ENCODE results near the gene MC1R. TPM values are rescaled to one million over a fixed set of nuclear protein-coding genes. Genes with fewer than 3 reads are reported as not detected.
A peak's percentile ranks its signal among the peaks of the same experiment; 100 is the strongest.

The MC1R gene
- total and polyA plus RNA-seq, 10 of the 15 experiments (the other 5 are each of a cell fraction or from before 2014, with no cell fraction given): 0.06 to 2.3 (median 0.45) TPM

GRCh38 chr16:89917773-89918452 is 749 bp upstream of the MC1R start (continued):
- TF ChIP-seq ZBTB40 (IDR thresholded peaks at IDR 0.05; ENCODE audit: borderline replicate concordance): no peak; the same call in 1 of the 2 replicates
- TF ChIP-seq TCF3 (IDR thresholded peaks at IDR 0.05; ENCODE audit: borderline replicate concordance, insufficient read depth, low read depth, low read length): peak; percentile 51; the same call in 1 of the 2 replicates
- TF ChIP-seq SMAD5 (IDR thresholded peaks at IDR 0.05; ENCODE audit: low read depth): no peak
- peak in 1 of 2 experiments; percentile 60; a peak in 1 of 4 replicates for TF ChIP-seq EP300 (IDR thresholded peaks at IDR 0.05; ENCODE audit: borderline replicate concordance in 1 of 2, control insufficient read depth in 1 of 2, low read depth in 2 of 2, low read length in 2 of 2)
- TF ChIP-seq BACH1 (IDR thresholded peaks at IDR 0.05; ENCODE audit: borderline replicate concordance): no peak
- peak; percentile 79 for TF ChIP-seq POLR2A (IDR thresholded peaks at IDR 0.05; ENCODE audit: low read depth, low read length)
- no peak for TF ChIP-seq SUZ12 (IDR thresholded peaks at IDR 0.05; ENCODE audit: unreplicated experiment)
- no peak for TF ChIP-seq BRCA1 (IDR thresholded peaks at IDR 0.05; ENCODE audit: low read depth, low read length)
- no peak for TF ChIP-seq ZBED1 (IDR thresholded peaks at IDR 0.05; ENCODE audit: borderline replicate concordance)
- no peak for TF ChIP-seq ZBTB33 (IDR thresholded peaks at IDR 0.05)
- no peak for TF ChIP-seq JUNB (IDR thresholded peaks at IDR 0.05)
- no peak for TF ChIP-seq SIX5 (IDR thresholded peaks at IDR 0.05; ENCODE audit: low read depth, low read length, severe bottlenecking)
- TF ChIP-seq CHD2 (IDR thresholded peaks at IDR 0.05; ENCODE audit: borderline replicate concordance, low read depth, low read length): no peak
- peak; percentile 56; the same call in 1 of the 2 replicates for TF ChIP-seq NKRF (conservative IDR thresholded peaks at IDR 0.05)
- TF ChIP-seq KLF5 (IDR thresholded peaks at IDR 0.05; ENCODE audit: partially characterized antibody): no peak
- no peak for TF ChIP-seq JUND (IDR thresholded peaks at IDR 0.05; ENCODE audit: low read depth, low read length)
- TF ChIP-seq WRNIP1 (IDR thresholded peaks at IDR 0.05; ENCODE audit: borderline replicate concordance, low read depth, low read length): no peak
- TF ChIP-seq ZNF274 (IDR thresholded peaks at IDR 0.05; ENCODE audit: insufficient read depth, insufficient read length): no peak
- TF ChIP-seq IKZF1 (conservative IDR thresholded peaks at IDR 0.05): peak; percentile 86
- no peak for TF ChIP-seq STAT3 (IDR thresholded peaks at IDR 0.05; ENCODE audit: low read depth, low read length)
- TF ChIP-seq ZNF207 (IDR thresholded peaks at IDR 0.05; ENCODE audit: borderline replicate concordance): no peak
